CD14-positive monocyte (primary cell): ENCODE results near the gene RNF220. TPM values are rescaled to one million over a fixed set of nuclear protein-coding genes. Genes with fewer than 3 reads are reported as not detected.

ENCODE experiments used
- DNase-seq, 3 donors: peaks; one replicate each; pipeline ENCODE4 v3.0.0-alpha.2; 2011 to 2022
- H2AFZ ChIP-seq: 2 replicates; pipeline ENCODE4 v1.6.0; 2012; ENCODE audit warnings: mild to moderate bottlenecking, low read depth, low read length, inconsistent platforms; ENCODE audit not compliant: insufficient read depth, poor library complexity, severe bottlenecking
- H3K27ac ChIP-seq, 2 donors: 1 replicate in 1 of 2; 2 replicates in 1 of 2; pipeline ENCODE4 v1.5.1; 2012 to 2013; ENCODE audit warnings: low read length in 2 of 2, control low read depth in 1 of 2, inconsistent platforms in 1 of 2, low read depth in 1 of 2, mild to moderate bottlenecking in 1 of 2
- H3K27me3 ChIP-seq, 2 donors: one replicate each; pipeline versions ENCODE4 v1.6.0 to v1.6.1; 2011 to 2013; ENCODE audit warnings: low read length in 2 of 2; ENCODE audit not compliant: control insufficient read depth in 2 of 2, insufficient read depth in 2 of 2
- H3K36me3 ChIP-seq, 2 donors: replicated peaks in 1 of 2; 1 replicate in 1 of 2; 2 replicates in 1 of 2; pipeline versions ENCODE4 v1.5.1 to v1.6.1; 2012 to 2013; ENCODE audit warnings: low read length in 2 of 2, control low read depth in 1 of 2, inconsistent platforms in 1 of 2, mild to moderate bottlenecking in 1 of 2; ENCODE audit not compliant: insufficient read depth in 2 of 2, control insufficient read depth in 1 of 2
- H3K4me1 ChIP-seq, 2 donors: 1 replicate in 1 of 2; 2 replicates in 1 of 2; pipeline versions ENCODE4 v1.5.1 to v1.6.1; 2012 to 2013; ENCODE audit warnings: low read length in 2 of 2, control low read depth in 1 of 2, inconsistent platforms in 1 of 2, mild to moderate bottlenecking in 1 of 2, moderate library complexity in 1 of 2; ENCODE audit not compliant: insufficient read depth in 2 of 2, control insufficient read depth in 1 of 2
- H3K4me2 ChIP-seq: replicated peaks from 2 replicates; pipeline ENCODE3; 2012; ENCODE audit warnings: low read length, moderate library complexity, mild to moderate bottlenecking; ENCODE audit not compliant: poor library complexity, severe bottlenecking; ENCODE audit errors: extremely low read depth
- H3K4me3 ChIP-seq, 3 experiments: fragments of 200-600 bp in 1 of 3; sonication (generic) in 1 of 3; replicated peaks in 1 of 3; 1 replicate in 2 of 3; 2 replicates in 1 of 3; pipeline ENCODE4 v1.5.1; 2011 to 2013; ENCODE audit warnings: low read length in 3 of 3, mild to moderate bottlenecking in 3 of 3, control low read depth in 2 of 3, low read depth in 2 of 3, inconsistent platforms in 1 of 3, moderate library complexity in 1 of 3
- H3K79me2 ChIP-seq: 2 replicates; pipeline ENCODE4 v1.6.0; 2012; ENCODE audit warnings: mild to moderate bottlenecking, control low read depth, inconsistent platforms, low read length, moderate library complexity; ENCODE audit not compliant: insufficient read depth
- H3K9ac ChIP-seq: 2 replicates; pipeline ENCODE4 v1.6.0; 2017; ENCODE audit warnings: low read length, mild to moderate bottlenecking; ENCODE audit not compliant: insufficient read depth, poor library complexity, severe bottlenecking
- H3K9me3 ChIP-seq, 2 donors: replicated peaks in 1 of 2; 1 replicate in 1 of 2; 2 replicates in 1 of 2; pipeline versions ENCODE4 v1.5.1 to v1.6.1; 2012 to 2013; ENCODE audit warnings: low read length in 2 of 2, control low read depth in 1 of 2; ENCODE audit not compliant: control insufficient read depth in 1 of 2, insufficient read depth in 1 of 2
- H4K20me1 ChIP-seq: 2 replicates; pipeline ENCODE4 v1.6.0; 2012; ENCODE audit warnings: mild to moderate bottlenecking, low read length, control low read depth, moderate library complexity; ENCODE audit not compliant: insufficient read depth
- H3K27ac Mint-ChIP-seq, 7 donors: one replicate each; pipeline ENCODE4 v1.8.0; 2020; ENCODE audit warnings: mild to moderate bottlenecking in 7 of 7, mixed read lengths in 7 of 7, moderate library complexity in 6 of 7, inconsistent platforms in 2 of 7
- H3K27me3 Mint-ChIP-seq, 3 donors: one replicate each; pipeline ENCODE4 v1.8.0; 2021 to 2022; ENCODE audit warnings: low read depth in 3 of 3, mild to moderate bottlenecking in 3 of 3, mixed read lengths in 3 of 3, moderate library complexity in 3 of 3, inconsistent platforms in 1 of 3
- H3K36me3 Mint-ChIP-seq, 2 donors: one replicate each; pipeline ENCODE4 v1.8.0; 2020; ENCODE audit warnings: mixed read lengths in 2 of 2, inconsistent platforms in 1 of 2, mild to moderate bottlenecking in 1 of 2
- H3K4me1 Mint-ChIP-seq: one replicate; pipeline ENCODE4 v1.8.0; 2020; ENCODE audit warnings: mild to moderate bottlenecking, mixed read lengths
- H3K4me3 Mint-ChIP-seq, 2 donors: one replicate each; pipeline ENCODE4 v1.8.0; 2020; ENCODE audit warnings: mild to moderate bottlenecking in 2 of 2, mixed read lengths in 2 of 2, moderate library complexity in 1 of 2
- H3K9me3 Mint-ChIP-seq, 7 donors: one replicate each; pipeline ENCODE4 v1.8.0; 2020 to 2022; ENCODE audit warnings: mixed read lengths in 7 of 7, mild to moderate bottlenecking in 6 of 7, moderate library complexity in 6 of 7, inconsistent platforms in 2 of 7
- WGBS: methylation state at CpG from one replicate; pipeline ENCODE4 v1.1.5; 2013; ENCODE audit warnings: missing lambda C conversion rate; ENCODE audit not compliant: insufficient coverage; 5-methylcytosine and 5-hydroxymethylcytosine counted together
- intact Hi-C, 2 donors: fragments of 100-400 bp; cut with micrococcal nuclease; formaldehyde crosslinking; loops; one replicate each; pipeline versions ENCODE4 v1.15.0 to v1.15.1; 2023
- polyA plus RNA-seq, 3 donors: library from polyadenylated mRNA; depleted of rRNA in 1 of 3; unstranded in 2 of 3; stranded (reverse) in 1 of 3; fragments of 300-500 nt in 2 of 3; fragments of >200 nt in 1 of 3; fragmentation: Illumina TruSeq in 2 of 3; gene quantifications; 1 replicate in 2 of 3; 2 replicates in 1 of 3; pipeline ENCODE4 v1.2.3, GENCODE V29; 2012 to 2021
- TF ChIP-seq, protein P1 (sequence below): fragments of 200-600 bp; IDR thresholded peaks from one replicate; pipeline ENCODE4 v1.8.0; 2022; ENCODE audit warnings: antibody characterized with exemption, mild to moderate bottlenecking

Gene RNF220
- polyA plus RNA-seq, 3 donors, result 39.4 to 133 (median 49.4) TPM

DNA sequence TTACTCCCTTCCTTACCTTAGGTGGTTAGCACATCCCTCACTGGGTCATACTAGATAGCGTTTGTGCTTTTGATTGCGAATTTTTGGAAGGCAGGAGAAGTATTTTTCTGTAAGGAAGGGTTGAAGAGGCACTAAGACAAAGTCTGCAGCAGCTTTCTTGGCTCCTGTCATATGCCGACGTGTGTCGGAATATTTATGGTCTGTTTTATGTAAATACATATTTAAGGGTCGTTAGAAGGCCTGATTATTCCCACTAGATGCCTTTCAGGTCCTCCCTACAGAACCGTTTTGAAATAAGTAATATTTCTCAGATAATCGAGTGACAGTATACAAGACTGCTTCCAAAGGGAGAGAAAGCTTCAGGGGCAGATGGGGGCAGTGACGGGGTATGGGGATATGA, 10.0 kb downstream of the RNF220 start:
- H3K27me3 ChIP-seq, result peaks cover 61 to 75% of the 10 kb centered on the region in 2 donors
- Mint-ChIP-seq H3K36me3 (peaks cover 7 to 10% of the 10 kb centered on the region in 2 donors), H3K27me3 (peaks cover 25 to 34% (median 26%) of the 10 kb centered on the region in 3 donors)

DNA sequence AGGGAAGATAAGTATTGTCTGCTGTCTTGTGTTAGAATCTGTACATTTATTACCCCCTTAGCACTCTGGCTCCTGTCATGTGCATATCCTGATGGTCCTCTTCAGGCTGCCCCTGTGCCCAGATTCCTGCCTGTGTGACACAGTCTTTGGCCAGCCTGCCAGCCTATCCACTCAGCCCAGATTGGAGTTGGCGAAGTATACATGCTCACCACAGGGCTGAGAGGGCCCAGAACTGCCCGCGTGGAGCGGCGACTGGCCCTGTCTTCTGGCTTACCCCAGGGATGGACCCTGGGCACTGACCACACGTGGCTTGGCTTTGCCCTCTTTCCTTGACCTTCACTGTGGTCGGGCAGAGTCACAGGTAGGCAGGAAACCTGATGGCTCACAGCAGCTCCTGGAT, 11.4 kb downstream of the RNF220 start:
- H3K27me3 Mint-ChIP-seq, result peaks cover 26 to 34% (median 28%) of the 10 kb centered on the region in 3 donors

More for the DNA sequence above, 10.0 kb downstream of the RNF220 start:
- Mint-ChIP-seq H3K4me1 (peaks cover 26% of the 10 kb centered on the region), H3K27ac (no peak overlapping the region), H3K9me3 (peaks cover 0 to 7% (median 0%) of the 10 kb centered on the region in 7 donors), H3K4me3 (peak overlapping the region; percentile 35 to 61)
- H3K79me2 ChIP-seq, result no peaks in the 10 kb centered on the region
- no CpG with 5 or more reads among the region's 9 CpGs for WGBS
- DNase-seq, result no peak
- no peak overlapping the region for H3K4me3 ChIP-seq
- H3K4me2 ChIP-seq, result no peak overlapping the region
- no peaks in the 10 kb centered on the region for H3K36me3 ChIP-seq
- no peak overlapping the region for H3K9ac ChIP-seq
- H3K27ac ChIP-seq, result no peak overlapping the region
- H3K9me3 ChIP-seq, result peaks cover 0 to 18% of the 10 kb centered on the region in 2 donors
- peaks cover 15 to 25% of the 10 kb centered on the region in 2 donors for H3K4me1 ChIP-seq
- no peak overlapping the region for H2AFZ ChIP-seq
- TF ChIP-seq, protein P1, sequence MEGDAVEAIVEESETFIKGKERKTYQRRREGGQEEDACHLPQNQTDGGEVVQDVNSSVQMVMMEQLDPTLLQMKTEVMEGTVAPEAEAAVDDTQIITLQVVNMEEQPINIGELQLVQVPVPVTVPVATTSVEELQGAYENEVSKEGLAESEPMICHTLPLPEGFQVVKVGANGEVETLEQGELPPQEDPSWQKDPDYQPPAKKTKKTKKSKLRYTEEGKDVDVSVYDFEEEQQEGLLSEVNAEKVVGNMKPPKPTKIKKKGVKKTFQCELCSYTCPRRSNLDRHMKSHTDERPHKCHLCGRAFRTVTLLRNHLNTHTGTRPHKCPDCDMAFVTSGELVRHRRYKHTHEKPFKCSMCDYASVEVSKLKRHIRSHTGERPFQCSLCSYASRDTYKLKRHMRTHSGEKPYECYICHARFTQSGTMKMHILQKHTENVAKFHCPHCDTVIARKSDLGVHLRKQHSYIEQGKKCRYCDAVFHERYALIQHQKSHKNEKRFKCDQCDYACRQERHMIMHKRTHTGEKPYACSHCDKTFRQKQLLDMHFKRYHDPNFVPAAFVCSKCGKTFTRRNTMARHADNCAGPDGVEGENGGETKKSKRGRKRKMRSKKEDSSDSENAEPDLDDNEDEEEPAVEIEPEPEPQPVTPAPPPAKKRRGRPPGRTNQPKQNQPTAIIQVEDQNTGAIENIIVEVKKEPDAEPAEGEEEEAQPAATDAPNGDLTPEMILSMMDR, result no peak
- no peaks in the 10 kb centered on the region for H4K20me1 ChIP-seq
- intact Hi-C loops, result no loop called here

More for the DNA sequence above, 11.4 kb downstream of the RNF220 start:
- Histone ChIP-seq H3K9ac (no peak overlapping the region), H3K36me3 (no peaks in the 10 kb centered on the region), H3K27ac (no peak overlapping the region), H2AFZ (no peak overlapping the region), H3K79me2 (no peaks in the 10 kb centered on the region), H3K4me1 (peaks cover 15 to 25% of the 10 kb centered on the region in 2 donors), H4K20me1 (no peaks in the 10 kb centered on the region), H3K4me2 (no peak overlapping the region), H3K27me3 (peaks cover 47 to 62% of the 10 kb centered on the region in 2 donors), H3K4me3 (no peak overlapping the region), H3K9me3 (peaks cover 0 to 18% of the 10 kb centered on the region in 2 donors)
- Mint-ChIP-seq H3K4me3 (peak overlapping the region in 1 of 2 donors; percentile 26), H3K36me3 (peaks cover 7 to 10% of the 10 kb centered on the region in 2 donors), H3K27ac (no peak overlapping the region), H3K9me3 (peaks cover 0 to 7% (median 0%) of the 10 kb centered on the region in 7 donors), H3K4me1 (peaks cover 27% of the 10 kb centered on the region)
- TF ChIP-seq, protein P1, result no peak
- WGBS, result 79% methylated on average over 7 of the region's 7 CpGs
- no peak for DNase-seq
- intact Hi-C loops, result no loop called here
